Liver (tissue), 3 donors: Measurements from ENCODE around the gene CHRNE.

Experiments
- MAX ChIP-seq: IDR thresholded peaks from 2 replicates; pipeline ENCODE4 v1.6.1; 2016; ENCODE audit warnings: antibody characterized with exemption
- TAF1 ChIP-seq: conservative IDR thresholded peaks from 2 replicates; pipeline ENCODE4 v1.6.1; 2016; ENCODE audit warnings: antibody characterized with exemption, mild to moderate bottlenecking
- TF ChIP-seq, protein P1 (sequence below): fragments of 150-350 bp; IDR thresholded peaks from 2 replicates; pipeline ENCODE4 v1.5.1; 2017; ENCODE audit warnings: improper control_type of control experiment, low read depth, low read length; ENCODE audit not compliant: missing input control
- donor health status: healthy.
- donor health status: healthy.

GRCh38 chr17:4950075-4950745 is 47.3 kb upstream of the CHRNE start:
- TF ChIP-seq, protein P1, sequence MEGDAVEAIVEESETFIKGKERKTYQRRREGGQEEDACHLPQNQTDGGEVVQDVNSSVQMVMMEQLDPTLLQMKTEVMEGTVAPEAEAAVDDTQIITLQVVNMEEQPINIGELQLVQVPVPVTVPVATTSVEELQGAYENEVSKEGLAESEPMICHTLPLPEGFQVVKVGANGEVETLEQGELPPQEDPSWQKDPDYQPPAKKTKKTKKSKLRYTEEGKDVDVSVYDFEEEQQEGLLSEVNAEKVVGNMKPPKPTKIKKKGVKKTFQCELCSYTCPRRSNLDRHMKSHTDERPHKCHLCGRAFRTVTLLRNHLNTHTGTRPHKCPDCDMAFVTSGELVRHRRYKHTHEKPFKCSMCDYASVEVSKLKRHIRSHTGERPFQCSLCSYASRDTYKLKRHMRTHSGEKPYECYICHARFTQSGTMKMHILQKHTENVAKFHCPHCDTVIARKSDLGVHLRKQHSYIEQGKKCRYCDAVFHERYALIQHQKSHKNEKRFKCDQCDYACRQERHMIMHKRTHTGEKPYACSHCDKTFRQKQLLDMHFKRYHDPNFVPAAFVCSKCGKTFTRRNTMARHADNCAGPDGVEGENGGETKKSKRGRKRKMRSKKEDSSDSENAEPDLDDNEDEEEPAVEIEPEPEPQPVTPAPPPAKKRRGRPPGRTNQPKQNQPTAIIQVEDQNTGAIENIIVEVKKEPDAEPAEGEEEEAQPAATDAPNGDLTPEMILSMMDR: no peak
- no peak for TF ChIP-seq MAX
- no peak for TF ChIP-seq TAF1
